Fibroblast of skin of right biceps (primary cell): ENCODE data around the gene EIF6.
"Not testable (repeated sequence)": the region's sequence is repeated elsewhere in the genome, so short reads cannot be mapped to it uniquely, and the experiment has no call there.

Experiments
- DNase-seq: peaks from one replicate; pipeline ENCODE4 v3.0.0-alpha.2; 2013

The EIF6 gene

DNA sequence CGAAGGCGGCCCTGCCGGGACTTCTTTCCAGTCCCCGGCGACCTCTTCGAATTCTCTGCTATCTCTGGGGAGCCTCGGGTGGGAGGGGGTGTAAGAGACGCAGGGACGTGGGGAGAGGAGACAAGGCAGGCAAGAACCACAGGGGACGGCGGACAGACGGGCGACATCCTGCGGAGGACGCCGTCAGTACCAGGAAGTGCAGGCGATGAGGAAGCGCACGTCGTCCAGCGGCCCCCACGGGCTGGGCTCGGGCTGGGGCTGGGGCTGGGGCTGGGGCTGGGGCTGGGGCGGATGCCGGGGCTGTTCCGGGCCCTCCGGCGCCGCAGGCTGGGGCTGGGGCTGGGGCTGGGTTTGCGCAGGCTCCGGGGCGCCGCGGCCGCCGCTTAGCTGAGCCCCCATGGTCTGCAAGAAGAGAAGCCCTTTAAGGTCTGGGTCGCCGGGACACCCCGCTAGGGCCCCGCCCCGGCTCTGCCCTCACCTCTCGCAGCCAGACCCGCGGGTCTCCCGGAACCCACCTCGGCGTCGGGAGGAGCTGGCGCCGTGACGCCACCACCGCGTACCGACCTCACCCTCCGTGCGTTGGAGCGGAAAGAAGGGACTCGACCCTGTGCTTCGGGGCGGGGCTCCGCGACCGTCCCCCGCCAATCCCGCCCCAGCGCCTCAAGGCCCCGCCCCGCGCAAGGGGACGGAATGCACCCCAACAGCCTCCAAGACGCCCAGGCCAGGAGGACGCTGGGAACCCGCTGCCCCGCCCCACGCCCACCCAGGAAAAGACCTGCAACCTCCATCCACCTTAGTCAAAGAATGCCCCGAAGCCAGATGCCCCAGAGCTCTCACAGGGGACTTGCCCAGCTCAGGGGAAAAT is 6.8 kb downstream of the EIF6 start, which contains the start of gene MMP24OS:
TSS of gene MMP24OS (minus strand) at position 592 of the 865 bp plus-strand sequence. CDS start at position 399, 193 bp downstream.
- peak; percentile 89 for DNase-seq

DNA sequence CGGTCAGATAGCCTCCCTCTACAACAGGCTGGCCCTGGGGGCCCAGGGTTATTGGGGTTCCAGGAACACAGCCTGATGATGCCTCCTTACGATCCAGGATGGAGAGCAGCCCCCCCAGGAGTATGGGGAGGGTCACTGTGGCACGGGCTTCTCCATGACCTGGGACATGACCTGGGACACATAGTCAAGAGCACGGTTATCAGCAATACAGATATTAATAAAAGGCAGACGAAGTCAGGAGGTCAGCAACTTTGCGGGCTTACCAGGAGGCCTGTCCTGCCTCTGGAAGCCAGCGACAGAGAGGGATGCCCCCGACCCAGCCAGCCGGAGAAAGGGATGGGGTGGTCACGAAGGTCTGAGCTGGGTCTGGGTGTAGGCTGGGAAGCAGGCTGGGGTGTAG is 7.4 kb downstream of the EIF6 start:
- DNase-seq = no peak

DNA sequence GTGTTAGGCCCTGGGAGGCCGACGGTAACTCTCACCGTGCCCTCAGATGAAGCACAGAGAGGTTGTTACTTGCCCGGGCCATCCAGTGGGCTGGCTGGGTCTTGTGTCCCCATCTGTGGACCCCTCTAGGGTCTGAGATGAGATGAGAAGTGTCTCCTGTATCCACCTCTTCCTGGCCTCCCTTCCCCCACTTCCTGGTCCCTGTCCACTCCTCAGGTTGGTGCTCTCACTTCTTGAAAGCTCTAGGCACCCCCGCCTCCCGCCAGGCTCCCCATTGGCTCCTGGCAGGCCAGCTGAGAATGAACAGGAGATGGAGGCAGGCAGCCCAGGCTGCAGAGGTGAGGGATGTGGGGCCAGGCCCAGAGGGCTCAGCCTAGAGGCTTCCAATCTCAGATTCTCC is 8.2 kb downstream of the EIF6 start:
- no peak for DNase-seq

DNA sequence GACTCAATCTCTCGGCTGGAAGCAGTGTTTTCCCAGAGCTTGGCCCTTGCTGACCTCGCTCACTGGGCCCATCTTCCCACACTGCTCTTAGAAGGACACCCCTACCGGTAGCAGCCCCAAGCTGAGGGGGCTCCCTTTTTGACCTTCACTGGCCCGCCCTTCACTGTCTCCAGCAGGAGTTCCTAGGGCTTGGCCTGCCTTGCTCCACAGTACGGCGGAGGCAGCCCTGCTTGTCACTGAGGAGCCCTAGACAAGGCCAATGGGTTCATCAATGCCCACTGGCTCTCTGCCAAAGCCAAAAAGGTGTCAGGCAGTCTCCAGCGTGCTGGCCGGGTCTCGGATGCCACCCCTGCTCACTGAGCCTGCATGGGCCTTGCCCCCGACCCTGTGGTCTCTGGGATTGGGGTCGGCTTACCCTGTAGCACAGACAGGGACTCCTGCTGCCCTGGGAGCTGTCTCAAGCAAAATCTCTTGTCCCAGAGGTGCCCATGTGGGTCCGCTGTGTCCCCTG is 8.8 kb downstream of the EIF6 start:
- no peak for DNase-seq

DNA sequence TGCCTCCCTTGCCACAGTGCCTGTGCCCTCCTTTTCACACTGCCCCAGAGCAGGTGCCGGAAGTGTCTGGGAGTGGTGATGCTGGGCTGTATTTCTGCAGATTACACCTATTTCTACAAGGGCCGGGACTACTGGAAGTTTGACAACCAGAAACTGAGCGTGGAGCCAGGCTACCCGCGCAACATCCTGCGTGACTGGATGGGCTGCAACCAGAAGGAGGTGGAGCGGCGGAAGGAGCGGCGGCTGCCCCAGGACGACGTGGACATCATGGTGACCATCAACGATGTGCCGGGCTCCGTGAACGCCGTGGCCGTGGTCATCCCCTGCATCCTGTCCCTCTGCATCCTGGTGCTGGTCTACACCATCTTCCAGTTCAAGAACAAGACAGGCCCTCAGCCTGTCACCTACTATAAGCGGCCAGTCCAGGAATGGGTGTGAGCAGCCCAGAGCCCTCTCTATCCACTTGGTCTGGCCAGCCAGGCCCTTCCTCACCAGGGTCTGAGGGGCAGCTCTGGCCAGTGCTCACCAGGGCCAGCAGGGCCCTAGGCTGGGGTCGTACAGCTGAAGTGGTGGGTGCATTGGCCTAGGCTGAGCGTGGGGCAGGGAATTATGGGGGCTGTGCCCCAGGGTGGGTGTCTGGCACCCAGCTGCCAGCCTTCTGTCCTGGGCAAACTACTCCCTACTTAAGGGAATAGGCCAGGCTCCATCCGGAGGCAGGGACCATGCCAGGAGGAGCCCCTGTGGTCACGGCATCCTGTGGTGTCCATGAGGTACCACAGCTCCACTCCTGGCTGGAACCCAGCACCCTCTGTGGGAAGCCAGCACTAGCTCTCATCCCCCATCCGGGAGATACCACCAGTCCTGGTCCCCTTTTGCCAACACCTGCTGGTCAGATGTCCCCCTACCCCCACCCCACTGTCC is 10.1 kb downstream of the EIF6 start:
- no peak for DNase-seq

DNA sequence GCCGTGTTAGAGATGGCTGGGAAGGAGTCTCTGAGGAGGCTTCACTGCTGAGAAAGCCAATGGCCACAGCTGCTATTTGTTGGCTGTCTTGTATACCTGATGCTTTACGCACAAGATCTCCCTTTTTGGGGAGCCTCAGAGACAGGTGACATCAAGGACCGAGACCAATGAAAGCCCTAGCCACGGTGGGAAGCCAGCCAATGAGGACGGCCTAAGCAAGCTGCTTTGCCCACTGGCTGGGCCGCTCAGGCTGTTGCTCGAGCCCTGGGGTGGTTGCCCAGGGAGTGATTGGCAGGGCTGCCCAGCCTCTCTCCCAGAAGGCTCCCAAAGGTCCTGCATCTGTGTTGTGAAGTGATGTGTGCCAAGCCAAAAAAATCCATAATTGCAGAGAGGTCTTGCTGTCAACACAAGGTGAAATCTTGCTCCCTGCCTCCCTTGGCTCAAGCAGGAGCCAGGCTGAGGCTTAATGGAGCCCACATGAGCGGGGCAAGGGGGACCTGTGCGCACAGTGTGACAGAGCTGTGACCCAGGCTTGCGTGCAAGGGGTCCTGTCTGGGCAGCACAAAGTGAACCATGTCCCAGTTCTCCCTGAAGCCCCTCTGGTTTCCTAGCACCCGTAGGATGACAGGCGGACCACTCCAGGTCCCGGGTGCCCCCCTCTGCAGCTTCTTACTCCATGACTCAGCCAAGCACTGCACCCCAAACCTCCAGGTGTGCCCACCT is 11.0 kb downstream of the EIF6 start:
- no peak for DNase-seq

DNA sequence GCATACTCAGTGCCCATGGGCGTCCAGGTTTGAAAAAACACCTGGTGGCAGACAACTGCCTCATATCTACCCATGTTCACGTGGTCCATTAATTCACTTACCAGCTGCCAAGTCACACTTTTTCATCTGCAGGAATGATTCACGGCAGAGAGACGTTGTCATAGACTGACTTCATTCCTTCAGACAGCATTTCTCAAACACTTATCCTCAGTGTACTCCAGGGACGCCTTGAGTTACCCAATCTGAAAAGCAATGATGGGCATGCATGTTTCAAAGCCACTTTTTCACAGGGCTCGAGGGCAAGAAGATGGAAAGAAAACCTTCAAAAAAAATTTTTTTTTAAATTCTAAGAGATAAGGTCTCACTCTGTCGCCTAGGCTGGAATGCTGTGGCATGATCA is 12.7 kb downstream of the EIF6 start:
- peak; percentile 51 for DNase-seq

DNA sequence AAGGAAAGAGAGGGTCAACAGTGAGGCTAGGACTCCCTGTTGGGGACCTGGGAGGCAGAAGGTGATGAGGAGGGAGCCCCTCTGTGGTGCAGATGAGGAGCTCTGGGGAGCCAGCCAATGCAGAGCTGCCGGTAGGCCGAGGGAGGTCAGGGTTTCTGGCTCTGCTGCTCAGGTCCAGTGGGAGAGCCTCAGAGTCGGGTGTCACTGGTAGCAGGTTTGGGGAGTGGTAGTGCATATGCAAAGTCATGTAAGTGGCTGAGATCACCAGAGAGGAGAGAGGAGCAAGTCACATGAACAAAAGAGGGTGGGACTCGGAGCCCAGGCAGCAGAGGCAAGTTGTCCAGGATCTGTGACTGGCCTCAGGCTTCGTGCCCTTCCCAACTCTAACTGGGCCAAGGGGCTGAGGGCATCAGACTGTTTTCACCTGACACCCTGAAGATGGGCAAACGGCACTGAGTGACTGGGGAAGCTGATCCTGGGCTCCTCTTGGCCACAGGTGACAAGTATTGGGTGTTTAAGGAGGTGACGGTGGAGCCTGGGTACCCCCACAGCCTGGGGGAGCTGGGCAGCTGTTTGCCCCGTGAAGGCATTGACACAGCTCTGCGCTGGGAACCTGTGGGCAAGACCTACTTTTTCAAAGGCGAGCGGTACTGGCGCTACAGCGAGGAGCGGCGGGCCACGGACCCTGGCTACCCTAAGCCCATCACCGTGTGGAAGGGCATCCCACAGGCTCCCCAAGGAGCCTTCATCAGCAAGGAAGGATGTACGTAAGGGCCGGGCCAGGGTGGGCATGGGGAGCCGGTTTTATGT is 13.3 kb downstream of the EIF6 start:
- DNase-seq = no peak

DNA sequence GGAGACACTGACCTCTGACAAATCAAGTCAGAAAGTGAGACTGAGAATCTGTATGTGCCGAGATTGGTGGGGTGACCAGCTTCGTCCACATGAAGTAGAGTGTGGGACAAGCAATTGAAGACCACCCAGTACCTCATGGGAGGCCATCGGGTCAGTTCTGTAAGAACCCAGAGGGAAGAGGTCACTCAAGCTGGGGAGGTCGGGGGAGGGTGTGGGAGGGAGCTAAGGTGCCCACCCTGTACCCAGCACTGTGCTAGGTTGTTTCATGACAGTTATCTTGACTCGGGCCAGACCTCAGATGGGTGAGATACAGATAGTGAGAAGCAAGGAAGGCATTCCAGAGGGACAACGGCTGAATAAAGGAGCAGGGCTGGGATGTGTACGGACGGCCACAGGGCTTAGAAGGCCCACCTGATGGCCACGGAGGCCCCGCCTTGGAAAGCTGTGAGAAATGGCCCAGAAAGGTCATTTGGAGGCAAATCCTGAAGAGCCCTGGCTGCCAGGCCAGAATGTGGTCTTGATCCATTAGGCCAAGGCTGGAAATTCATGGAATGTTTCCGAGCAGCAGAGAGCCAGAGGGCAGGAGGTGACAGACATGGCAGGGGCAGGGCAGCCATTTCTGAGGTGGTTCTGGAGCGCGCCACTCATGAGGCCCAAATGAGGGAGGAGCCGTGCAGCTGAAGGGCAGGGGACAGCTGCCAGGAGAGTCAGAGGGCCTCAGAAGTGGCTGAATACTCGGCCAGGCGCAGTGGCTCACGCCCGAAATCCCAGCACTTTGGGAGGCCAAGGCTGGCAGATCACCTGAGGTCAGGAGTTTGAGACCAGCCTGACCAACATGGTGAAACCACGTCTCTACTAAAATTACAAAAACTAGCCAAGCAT is 14.3 kb downstream of the EIF6 start:
- DNase-seq = no peak

DNA sequence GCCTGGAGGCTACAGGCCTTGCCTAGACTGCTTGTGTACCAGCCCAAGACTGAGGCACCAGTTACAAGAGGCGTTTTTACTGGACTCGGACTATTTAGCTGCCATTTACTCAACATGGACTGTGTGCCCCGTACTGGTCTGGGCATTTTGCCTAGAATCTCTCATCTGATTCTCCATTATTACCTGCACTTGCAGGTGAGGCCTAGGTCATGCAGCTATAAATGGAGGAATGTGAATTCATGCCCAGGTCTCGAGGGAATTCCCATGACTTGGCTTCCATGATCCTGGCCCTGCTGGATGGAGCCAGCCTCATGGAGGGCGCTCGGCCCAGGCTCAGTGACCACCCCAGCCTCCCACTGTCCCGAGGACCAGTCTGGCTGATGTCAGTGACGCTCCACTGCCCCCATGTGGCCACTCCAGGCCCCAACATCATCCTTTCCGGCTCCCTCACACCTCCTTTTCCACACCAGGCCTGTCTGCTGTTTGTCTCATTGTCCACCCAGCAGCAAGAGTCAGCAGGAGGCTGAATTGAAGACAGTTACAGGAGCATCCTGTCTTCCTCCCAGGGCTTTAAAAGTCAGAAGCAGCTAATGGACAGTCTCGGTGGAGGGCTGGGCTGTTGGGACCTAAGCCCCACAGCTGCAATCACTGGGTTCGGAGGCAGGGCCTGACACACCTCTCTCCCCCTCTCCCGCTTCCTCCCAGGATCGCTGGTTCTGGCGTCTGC is 15.4 kb downstream of the EIF6 start:
- DNase-seq = peak; percentile 59

DNA sequence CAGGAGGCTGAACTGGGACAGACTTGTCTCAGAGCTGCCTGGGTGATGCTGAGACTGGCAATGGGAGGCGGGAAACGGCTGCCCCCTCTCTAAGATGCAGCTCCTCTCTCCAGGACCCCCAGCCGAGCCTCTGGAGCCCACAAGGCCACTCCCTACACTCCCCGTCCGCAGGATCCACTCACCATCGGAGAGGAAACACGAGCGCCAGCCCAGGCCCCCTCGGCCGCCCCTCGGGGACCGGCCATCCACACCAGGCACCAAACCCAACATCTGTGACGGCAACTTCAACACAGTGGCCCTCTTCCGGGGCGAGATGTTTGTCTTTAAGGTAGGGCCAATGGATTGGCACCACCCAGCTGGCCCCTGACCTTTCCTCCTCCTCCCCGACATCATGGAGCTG is 17.5 kb downstream of the EIF6 start:
- no peak for DNase-seq

DNA sequence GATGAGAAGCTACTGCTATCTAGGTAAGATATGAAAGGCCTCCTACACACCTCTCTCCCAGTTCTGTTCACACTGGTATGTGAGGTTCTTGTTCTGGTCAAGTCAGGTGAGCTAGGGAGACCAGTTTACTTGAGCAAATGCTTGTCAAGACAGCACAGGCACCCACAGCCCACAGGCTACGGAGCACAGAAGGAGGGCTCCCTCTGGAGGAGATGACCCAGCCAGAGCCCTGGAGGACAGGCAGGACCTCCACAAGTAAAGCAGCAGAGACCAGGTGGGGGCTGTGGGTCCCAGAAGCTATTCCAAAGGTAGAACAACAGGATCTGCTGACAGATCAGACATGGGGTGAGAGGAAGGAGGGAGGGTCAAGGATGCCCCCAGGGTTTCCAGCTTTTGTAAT is 19.8 kb downstream of the EIF6 start:
- peak; percentile 21 for DNase-seq

DNA sequence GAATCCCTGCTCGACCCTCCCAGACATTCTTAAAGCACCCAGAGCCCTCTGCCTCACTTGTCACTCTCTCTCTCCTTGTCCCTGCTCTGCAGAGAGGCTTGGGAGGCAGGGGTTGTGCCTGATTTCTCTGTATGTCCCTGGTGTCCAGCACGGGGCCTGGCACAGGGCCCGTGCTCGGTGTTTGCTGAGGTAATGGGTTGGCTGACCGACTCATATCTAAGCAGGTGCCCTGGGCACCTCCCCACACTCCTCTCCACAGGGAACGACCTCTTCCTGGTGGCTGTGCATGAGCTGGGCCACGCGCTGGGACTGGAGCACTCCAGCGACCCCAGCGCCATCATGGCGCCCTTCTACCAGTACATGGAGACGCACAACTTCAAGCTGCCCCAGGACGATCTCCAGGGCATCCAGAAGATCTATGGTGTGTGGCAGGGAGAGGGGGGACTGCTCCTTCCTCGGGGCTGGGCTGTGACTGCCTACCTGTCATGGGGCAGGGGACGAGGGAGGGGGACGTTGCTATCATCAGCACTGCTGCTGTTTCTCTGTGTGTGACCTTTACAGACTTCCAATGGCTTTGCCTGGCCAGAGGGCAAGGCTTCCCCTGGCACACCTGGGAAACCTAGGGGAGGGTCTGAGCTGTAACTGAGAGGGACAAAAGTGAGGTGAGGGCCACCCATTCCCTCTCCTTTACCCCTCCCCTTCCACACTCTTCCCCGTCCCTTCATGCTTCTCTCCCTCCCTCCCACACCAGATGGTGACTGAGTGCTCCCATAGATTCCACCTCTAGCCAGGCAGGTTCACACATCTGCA is 20.8 kb downstream of the EIF6 start:
- DNase-seq = no peak

DNA sequence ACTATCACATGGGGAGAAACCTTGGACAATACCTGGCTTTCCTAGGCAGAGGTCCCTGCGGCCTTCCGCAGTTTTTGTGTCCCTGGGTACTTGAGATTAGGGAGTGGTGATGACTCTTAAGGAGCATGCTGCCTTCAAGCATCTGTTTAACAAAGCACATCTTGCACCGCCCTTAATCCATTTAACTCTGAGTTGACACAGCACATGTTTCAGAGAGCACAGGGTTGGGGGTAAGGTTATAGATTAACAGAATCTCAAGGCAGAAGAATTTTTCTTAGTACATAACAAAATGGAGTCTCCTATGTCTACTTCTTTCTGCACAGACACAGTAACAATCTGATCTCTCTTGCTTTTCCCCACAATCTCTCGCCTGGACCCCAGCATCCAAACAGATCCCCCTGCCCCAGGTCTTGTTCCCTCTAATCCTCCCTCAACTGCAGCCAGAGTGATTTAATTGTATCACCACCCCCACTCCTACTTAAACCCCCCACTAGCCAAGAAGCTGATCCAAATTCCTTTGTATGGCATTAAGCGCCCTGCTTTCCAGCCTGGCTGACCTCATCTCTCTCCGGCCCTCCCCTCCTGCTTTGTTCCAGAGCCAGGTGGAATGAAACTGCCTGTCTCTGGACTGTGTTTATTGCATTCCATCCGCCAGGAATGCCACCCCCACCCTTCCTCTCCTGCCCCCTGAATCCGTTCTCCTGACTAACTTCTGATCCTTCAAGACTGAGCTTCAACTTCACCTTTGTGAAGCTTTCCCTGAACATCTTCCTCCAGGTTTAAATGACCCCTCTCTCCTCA is 21.6 kb downstream of the EIF6 start:
- DNase-seq = peak; percentile 77

DNA sequence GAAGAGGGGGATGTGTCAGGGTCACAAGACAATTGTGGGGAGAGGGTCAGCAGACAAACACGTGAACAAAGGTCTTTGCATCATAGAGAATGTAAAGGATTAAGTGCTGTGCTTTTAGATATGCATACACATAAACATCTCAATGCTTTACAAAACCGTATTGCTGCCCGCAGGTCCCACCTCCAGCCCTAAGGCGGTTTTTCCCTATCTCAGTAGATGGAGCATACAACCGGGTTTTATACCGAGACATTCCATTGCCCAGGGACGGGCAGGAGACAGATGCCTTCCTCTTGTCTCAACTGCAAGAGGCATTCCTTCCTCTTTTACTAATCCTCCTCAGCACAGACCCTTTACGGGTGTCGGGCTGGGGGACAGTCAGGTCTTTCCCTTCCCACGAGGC is 22.3 kb downstream of the EIF6 start:
- DNase-seq = not testable (repeated sequence)

DNA sequence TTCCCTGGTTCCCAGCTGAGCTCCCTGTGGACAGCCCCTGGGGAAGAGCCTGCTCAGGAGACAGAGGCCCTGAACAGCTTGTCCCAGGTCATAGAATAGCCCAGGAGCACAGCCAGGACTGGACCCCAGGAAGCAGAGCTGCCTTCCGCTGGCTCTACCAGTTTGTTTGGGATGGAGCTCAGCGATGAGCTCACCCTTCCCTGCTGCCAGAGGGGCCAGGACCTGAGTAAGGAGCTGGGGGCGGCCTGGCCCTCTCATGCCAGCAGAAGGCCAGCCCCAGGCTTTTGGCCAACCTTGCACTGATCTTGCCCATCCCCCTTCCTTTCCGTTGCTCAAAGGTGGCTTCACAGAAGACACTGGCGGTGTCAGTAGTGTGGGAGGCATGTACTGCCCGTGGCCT is 24.1 kb downstream of the EIF6 start:
- no peak for DNase-seq

DNA sequence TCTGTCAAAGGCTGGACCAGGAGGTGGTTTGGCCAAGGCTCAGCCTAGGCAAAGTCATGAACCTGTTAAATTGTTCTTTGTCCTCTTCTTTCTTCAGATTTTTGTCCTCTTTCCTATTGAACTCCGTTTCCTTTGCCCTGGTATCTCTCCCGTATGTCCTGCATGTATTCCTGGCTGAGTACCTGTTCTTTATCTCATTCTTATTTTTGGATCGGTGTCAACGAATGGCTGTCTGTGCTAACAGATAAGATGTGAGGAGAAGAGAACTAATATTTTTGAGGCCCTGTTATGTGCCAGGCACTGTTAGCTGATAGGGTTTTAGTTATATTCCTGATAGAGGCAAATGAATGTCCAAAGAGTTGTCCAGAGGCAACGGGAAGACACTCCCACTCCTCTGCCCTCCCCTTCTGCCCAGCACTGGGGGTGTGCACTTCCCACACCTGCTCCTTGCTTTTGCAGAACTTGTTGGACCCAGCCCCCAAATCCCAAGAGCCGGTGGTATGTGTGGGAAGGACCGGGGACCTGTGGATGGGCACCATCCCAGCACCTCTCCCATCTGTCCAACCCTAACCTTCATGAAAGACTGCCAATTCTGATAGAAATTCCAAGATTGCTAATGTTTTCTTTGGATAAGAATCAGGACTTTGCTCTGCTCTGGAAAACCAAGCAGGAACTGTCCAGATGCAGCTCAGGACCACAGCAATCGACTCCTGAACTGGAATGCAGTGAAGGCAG is 27.2 kb downstream of the EIF6 start:
- DNase-seq = peak; percentile 49
